Measurements from ENCODE around the gene TEX36.
"Not testable (repeated sequence)": the region's sequence is repeated elsewhere in the genome, so short reads cannot be mapped to it uniquely, and the experiment has no call there.

The TEX36 gene

DNA sequence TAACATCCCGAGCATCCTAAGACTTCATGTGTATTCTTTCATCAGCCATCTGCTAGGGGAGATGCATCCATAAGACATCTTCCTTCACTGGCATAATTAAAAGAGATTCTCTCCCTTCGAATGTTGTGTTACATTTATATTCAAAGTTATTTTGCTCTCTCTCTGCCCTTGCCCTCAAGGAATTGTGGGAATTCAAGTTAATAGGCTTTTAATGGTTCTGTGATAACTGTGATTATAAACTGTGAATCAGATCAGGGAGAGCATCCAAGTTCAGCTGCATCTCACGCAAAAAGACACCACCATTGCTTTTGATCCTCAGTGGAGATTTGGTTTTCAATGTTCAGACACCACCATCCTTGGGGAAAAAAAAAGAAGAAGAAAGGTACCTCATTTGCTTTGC, 9.2 kb upstream of the TEX36 start:
- DNase-seq = peak; percentile 61

DNA sequence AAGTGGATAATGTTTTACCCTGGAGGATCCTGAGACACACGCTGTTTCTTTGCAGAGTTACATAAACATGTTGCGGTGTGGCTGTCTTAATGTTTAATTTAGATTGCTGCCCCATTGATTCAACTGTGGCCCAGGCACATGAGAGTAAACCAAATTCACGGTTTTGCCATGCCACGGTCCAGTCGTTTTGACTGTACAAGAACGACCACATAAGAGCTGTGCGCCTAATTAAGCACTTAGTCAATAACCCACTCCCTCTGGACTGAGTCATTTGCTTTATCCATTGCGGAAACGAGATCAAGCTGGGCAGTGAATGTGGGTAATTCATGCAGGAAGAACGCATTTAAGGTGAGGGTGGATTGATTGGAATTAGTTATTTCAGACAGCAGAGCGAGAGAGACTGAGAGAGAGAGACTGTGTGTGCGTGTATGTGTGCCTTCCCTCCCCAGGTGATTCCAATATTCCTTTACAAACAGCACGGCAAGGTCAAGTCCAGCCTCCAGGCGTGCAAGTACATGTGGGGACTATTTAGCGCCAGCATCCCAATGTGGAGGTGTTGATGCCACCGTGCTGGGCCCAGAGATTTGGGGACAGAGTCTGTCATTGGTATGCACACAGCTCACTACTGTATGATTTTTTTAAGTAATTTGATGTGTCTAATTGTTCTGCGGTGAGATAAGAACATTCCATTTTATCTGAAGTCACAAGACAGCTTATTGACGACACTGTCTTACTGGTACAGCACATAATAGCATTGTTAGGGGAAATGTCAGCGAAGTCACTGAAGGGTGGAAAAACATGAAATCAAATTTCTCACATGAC, 8.4 kb upstream of the TEX36 start:
- peak; percentile 72 for DNase-seq

DNA sequence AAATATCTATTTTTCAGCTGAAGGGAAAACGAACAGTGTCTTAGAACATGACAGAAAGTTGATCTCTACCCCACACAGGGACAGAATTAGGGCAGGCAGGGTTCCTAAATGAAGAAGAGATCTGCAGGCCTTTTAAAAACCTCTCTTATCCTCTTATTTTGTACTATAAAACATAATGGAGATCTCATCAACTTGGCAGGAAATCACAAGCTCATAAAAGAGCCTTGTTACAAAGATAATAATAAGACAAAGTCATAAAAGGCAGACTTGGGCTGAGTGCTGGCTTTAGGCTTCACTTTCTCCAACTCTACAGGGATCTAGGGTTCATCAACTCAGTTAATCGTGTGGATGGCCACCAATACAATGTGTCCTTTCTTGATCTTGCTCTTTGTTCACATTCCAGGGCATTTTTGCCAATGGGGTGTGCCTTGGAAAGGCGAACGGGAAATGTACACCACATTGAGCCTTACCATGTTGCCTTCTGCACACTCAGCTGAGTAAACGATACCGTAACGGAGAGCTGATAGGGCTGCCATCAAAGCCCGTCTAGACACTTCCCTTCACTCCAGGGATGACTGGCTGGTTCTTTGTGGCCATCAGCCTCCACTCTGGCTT, 7.1 kb upstream of the TEX36 start:
- DNase-seq = no peak

DNA sequence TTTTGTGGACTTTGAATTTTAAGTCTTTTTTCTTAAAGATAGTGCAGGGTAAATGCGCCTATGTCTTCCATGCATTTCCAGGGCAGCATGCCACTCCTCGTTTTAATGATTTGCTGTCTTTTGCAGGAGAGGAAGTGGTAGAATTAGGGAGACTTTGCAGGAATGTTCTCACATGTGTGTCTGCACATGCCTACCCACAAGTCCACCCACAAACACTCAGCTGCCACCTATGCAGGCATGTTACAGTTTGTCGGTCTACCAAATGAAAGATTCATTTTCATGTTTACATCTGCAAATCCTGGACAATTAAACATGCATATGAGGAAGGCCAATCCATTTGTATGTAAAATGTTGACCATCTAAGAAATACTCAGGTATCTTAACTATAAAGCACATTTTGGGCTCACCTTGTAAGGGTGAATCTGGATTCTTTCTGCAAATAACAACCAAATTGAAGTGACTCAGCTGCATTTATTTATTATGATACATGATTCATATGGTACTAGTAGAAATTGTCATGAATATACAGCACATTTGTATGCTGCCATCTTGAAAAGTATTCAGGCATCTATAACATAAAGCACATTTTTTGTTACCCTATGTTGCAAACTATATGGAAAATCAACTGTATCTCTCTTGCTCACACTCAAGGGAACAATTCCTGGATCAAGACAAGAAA, 4.7 kb upstream of the TEX36 start:
- DNase-seq = peak; percentile 11

DNA sequence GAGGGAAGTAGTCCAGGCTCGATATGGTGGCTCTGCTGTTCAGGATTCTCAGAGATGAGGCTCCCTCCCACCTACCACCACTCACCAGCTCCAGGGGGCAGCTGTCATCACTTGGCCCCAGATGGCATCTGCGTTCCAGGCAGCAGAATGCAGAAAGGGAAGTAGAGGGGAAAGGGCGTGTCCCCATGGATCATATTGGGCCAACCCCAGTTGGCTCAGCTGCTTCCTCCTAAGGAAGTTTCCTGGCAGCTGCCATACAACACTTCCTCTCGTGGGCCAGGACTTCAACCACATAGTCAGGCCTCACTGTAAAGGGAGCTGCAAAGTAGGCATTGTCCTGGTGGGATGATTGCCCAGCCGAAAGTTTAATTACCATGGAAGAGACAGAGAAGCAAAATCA, 1.6 kb upstream of the TEX36 start:
- no peak for DNase-seq

DNA sequence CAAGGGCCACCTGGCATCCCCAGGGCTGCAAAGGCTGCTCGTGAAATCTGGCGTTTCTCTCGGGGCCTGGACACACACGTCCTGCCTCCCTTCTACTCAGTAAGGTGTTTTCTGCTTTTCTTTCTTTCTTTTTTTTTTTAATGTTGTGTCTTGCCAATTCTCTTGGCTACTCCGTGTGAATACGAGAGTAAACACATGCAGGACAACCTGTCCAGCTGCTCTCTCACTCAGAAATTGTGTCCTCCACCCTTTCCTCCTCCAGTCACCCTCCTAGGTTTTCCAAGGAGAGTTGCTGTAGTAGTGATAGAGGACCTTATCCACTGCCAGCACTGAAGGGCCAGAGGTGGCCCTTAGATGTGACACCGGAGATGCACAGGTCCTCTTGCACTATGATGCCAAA, 858 bp upstream of the TEX36 start:
- no peak for DNase-seq

DNA sequence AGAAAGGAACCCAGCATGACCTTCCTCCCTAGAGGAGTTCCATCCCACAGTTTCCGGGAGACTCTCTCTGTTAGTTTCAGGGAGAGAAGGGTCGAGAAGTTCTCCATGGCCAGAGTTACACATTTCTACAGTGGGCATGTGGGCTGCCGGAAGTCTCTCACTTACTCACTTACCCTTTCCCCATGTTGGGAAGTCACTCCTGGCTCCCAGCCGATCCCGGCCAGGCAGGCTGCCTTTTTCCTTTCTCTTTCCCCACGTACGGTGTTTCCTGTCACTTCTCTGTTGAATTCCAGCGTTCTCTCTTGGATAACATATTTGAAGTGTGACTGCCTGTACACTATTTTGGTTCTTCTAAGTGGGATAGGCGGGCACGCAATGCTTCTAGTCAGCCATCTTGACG, 3.5 kb downstream of the TEX36 start:
- DNase-seq = peak; percentile 6

DNA sequence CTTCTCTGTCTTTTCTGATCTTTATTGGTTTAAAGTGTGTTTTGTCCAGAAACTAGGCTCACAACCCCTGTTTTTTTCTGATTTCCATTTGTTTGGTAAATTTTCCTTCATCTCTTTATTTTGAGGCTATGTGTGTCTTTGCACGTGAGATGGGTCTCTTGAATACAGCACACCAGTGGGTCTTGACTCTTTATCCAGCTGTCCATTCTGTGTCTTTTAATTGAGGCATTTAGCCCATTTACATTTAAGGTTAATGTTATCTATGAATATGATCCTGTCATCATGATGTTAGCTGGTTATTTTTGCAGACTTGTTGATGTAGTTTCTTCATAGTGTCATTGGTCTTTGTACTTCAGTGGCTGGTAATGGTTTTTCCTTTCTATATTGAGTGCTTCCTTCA, 10.1 kb downstream of the TEX36 start:
- no peak for DNase-seq

DNA sequence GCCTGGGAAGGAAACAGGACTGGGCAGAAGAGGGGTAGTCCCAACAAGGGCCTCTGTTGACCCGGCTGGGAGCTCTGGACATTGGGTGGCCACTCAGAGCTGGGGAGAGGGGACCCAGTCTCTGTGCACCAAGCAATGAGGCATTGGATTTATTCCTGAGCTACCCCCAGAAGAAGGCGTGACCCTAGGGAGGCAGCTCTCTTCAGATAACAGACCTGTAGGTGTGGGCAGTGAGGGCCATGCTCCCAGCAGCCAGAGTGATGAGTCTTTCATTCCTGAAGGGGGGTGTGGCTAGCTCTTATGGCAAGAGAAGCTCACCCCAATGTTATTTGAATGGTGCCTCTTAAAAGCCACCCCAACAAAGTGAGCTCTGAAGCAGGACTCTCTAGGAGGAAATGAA, 20.4 kb downstream of the TEX36 start:
- peak; percentile 21 for DNase-seq

DNA sequence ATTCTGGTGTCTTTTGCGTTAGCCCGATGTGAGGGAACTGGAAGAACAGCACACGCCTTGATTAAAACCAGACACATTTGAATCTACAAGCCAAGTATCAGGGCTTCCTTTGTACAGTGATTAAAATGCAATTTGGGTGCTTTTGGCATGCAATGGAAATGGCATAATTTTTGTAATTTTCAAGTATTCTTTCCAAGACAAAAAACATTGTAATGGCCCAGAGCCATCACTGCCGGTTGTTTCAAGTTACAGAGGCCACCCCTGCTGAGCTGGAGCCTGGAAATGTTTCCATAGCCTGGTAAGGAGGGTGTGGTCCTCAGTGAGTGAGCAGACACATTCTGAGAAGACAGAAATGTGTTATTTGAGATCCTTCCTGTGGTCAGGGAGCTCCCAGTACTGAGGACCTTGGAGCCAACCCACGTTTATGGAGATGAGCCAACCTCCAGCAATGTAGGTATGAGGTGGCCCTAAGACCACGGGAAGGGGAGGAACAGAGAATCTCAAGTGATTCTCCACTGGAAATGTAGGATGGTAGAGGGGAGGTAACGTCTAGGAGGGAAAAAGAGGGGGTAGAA, 20.9 kb downstream of the TEX36 start:
- DNase-seq = peak; percentile 97

DNA sequence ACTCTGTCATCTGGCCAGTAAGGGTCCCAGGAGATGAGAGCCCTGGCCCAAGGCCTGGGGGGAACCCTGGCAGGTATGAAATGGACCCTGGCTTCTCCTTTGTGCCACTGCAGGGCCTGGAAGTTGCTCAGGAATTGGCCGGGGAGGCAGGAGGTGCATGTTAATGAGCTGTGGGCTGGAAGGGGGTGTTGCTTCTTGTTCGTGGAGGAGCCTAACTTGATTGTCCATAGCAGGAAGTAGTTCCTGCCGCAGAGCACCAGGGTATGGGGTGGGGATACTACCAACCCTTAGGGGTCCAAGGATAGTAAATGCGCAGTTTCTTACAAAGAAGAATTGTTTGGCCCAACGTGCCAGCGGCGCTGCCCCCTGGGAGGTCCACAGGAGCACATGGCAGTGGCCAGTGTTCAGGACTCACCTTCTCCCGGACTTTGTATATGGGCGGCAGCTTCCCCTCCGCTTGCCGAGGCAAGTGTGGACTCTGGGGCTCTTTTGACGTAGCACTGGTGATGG, 21.5 kb downstream of the TEX36 start:
- DNase-seq = no peak

DNA sequence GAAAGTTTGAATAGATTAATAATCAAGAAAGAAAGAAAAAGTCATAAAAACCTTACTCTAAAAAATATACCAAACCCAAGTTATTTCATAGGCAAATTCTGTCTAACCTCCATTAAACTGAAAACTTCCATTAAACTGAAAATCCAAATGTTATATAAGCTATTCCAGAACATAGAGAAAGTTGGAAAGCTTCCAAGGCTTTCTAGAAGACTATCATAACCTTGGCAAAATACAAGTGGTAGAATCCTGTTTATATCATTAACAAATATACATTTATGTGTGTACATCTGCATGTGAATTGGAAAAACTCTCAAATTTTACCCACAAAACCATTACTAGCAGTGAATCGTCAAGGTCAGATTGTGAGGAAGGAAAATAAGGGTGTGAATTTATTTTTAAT, 23.9 kb downstream of the TEX36 start:
- no peak for DNase-seq

DNA sequence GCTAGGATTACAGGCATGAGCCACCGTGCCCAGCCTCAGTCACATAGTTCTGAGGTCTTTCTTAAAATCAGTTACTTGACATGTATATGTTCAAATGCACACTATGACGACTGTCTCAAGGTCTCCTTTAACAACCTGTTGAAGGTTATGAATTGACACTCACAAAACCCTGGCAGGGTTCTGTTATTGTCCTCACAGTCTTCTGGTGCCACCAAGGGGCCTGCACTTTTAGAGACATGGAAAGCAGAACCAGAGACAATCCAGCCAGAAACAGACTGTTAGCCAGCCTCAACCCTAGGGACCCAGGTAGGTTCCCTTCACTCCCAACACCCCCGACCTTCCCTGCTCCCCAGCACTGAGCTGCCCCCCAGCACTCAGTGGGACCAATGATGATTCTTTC, 26.4 kb downstream of the TEX36 start:
- no peak for DNase-seq

DNA sequence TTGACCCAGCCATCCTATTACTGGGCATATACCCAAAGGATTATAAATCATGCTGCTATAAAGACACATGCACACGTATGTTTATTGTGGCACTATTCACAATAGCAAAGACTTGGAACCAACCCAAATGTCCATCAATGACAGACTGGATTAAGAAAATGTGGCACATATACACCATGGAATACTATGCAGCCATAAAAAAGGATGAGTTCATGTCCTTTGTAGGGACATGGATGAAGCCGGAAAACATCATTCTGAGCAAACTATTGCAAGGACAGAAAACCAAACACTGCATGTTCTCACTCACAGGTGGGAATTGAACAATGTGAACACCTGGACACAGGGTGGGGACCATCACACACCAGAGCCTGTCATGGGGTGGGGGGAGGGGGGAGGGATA, 29.9 kb downstream of the TEX36 start:
- not testable (repeated sequence) for DNase-seq

DNA sequence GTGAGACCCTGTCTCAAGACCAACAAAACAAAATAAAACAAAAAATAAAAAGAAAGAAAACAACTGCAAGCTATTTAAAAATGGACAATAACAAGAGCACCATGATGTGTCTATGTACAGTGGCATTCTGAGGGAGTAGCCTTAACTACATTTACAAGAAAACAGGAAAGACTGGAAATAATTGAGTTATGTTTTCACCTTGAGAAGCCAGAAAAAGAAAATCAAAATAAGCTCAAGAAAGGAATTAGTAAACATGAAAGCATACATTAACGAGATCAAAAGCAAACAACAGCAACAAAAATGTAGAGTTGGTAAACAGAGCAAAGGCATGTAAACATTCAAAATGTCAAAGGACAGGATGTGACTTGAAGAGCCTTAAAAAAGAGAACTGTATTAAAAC, 36.7 kb downstream of the TEX36 start:
- DNase-seq = no peak

DNA sequence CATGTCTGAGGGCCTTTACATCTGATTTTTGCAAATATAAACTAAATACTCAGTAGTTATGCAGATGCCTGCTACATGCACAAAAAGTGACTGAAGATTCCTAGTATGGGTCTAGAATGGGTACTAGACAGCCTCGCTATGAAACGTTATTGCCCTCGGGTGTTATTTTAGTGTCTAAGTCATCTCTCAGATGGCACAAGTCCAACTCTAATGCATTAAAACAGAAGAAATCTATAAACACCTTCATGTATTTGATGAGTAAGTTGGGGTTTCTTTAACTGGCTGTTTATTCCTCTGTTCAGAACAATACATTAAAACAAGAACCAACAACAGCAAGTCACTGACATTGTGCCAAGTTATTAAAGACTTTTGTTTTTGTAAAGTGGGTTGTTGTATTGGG, 41.6 kb downstream of the TEX36 start:
- DNase-seq = no peak

DNA sequence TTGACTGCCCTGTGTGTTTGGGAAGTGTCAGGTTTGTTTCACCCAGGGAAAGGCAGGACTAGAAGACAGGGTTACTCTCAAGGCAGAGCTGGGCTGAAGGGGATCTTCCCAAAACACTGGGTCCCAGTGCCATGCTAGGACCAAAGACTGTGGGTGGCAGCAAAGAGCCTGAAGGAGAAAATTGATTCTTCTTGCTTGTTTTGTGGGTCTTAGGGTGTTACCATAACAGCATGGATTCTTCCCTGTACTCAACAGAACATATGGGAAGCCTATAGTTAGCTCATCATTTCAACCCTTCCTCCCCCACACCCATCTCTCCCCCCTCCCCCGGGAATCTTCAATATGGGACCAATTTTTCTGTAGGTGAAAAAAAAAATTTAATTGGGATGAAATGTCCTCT, 42.3 kb downstream of the TEX36 start:
- DNase-seq = no peak

DNA sequence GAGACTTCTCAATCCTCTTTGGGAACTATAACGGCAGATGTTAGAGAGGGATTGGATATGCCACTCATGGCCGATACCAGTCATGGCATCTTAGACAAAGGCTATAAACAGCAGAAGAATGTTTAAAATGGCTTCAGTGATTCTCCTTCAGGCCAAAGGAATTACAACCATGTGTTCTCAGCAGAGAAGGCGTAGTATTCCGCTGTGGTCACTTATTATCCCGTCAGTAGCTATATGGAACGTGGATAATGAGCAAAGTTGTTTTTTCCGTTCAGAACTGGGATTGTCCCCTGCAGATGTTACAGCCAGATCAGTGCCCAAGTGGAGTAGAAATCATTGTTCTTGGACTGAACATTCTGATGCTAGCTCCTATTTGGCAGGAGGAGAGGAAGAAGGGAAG, 43.1 kb downstream of the TEX36 start:
- no peak for DNase-seq

DNA sequence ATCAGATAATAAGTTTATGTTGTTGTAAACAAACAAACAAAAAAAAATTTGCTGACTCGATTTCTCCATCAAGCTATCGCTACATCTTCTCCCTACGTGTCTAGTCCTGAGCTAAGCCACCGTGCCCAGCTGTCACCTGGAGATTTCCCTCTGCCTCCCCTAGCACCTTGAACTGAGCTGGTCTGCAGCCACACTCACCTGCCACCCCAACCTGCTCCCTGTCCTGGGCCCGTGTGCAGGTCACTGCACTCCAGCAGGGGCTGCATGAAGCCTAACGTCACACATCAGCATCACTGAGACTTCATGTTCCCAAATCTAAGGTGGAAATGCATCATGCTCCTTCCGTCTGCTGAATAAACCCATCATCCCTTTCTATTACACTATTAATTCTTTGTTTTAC, 44.4 kb downstream of the TEX36 start:
- DNase-seq = no peak

DNA sequence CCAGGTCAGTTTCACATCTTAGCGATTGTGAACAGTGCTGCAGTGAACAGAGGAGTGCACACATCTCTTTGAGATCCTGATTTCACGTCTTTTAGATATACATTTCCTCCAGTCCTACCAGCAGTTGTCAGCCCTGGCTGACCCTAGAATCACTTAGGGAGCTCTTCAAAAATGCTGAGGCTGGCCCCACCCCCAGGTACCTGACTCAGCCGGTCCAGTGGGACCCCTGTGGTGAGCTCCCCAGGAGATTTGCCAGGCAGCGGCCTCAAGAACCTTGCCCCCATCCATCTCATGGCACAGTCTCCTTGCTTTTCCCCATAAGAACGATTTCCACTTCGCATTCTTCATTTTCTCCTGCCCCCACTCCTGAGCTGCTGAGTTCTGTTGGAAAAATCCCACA, 45.5 kb downstream of the TEX36 start:
- no peak for DNase-seq

DNA sequence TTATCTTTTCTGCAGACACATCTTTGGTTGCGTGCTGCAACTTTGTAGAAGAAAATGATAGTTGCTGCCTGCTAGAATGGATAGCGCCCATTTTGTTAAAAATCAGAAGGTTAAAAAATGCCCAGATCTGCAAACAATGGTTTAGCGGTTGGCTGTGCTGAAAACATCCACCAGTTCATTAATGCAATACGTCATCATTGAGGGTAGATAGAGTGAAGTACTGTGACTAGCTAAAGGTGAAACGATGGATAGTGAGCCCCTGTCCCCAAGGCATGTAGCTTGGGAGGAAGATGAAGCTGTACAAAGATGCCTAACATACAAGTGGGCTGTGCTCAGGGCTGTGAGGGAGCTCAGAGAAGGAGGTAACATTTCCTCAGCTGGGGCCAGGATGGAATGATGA, 48.4 kb downstream of the TEX36 start:
- no peak for DNase-seq

DNA sequence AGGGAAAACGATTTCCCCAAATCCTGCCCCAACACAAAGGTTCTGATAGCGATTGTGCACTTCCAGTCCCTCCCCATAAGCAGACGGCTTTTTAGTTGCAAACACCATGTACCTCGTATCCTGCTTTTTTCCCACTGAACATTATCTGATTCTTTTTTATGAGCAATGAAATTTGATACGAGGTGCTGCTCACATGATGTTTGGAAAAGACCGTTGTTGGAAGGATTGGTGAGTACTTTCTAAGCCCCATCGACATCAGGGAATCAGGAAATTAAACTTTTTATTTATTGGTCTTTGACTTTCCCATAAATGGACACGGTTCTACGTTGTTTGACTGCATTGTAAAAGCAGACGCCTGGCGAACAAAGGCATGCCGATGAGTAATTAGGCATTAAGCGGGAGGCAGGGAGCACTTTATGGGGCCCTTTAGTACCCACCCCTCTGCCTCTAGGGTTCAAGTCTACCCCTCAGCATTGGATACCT, 49.4 kb downstream of the TEX36 start:
- DNase-seq = peak; percentile 73

DNA sequence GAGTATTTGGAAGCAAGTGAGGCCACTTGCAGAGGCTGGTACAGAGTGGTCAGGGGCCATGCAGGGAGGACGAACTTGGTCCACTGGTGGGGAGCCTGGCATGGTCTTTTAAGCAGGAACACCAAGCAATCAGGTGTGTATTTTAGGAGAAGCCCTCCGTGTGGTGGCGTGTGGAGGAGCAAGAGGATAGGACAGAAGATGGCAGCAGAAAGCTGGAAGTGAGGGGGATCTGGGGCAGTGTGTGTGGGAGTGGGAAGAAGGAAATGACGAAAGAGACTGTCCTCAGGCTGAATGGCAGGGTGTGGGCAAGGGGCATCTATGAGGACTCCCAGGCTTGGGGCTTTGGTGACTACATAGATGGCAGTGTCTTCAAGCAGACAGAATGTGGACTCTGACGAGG, 51.2 kb downstream of the TEX36 start:
- no peak for DNase-seq
